Measurements from ENCODE around the gene INPP5K.
"Not testable (repeated sequence)": the region's sequence is repeated elsewhere in the genome, so short reads cannot be mapped to it uniquely, and the experiment has no call there.

INPP5K gene

GRCh38 chr17:1546292-1546922 lies 30.0 kb upstream of the INPP5K start:
- DNase-seq (ENCODE audit: low read depth in 2 of 2), result no peak

- DNase-seq (ENCODE audit: low read depth in 2 of 2), result no peak
Measured at GRCh38 chr17:1545618-1546017, 29.2 kb upstream of the INPP5K start.

GRCh38 chr17:1542316-1542715 lies 25.9 kb upstream of the INPP5K start:
- no peak for DNase-seq (ENCODE audit: low read depth in 2 of 2)

- DNase-seq (ENCODE audit: low read depth in 2 of 2), result no peak
Measured at GRCh38 chr17:1541367-1541904, 25.0 kb upstream of the INPP5K start.

GRCh38 chr17:1539811-1540210 lies 23.4 kb upstream of the INPP5K start:
- no peak for DNase-seq (ENCODE audit: low read depth in 2 of 2)

- no peak for DNase-seq (ENCODE audit: low read depth in 2 of 2)
Measured at GRCh38 chr17:1535737-1536136, 19.3 kb upstream of the INPP5K start.

GRCh38 chr17:1533661-1534325 lies 17.4 kb upstream of the INPP5K start:
- DNase-seq (ENCODE audit: low read depth in 2 of 2), result no peak

GRCh38 chr17:1532836-1533602 lies 16.6 kb upstream of the INPP5K start:
- no peak for DNase-seq (ENCODE audit: low read depth in 2 of 2)

GRCh38 chr17:1529863-1530262 lies 13.5 kb upstream of the INPP5K start:
- DNase-seq (ENCODE audit: low read depth in 2 of 2), result no peak

- not testable (repeated sequence) for DNase-seq (ENCODE audit: low read depth in 2 of 2)
Measured at GRCh38 chr17:1526876-1527275, 10.5 kb upstream of the INPP5K start.

GRCh38 chr17:1522626-1523025 lies 6.2 kb upstream of the INPP5K start:
- no peak for DNase-seq (ENCODE audit: low read depth in 2 of 2)

- DNase-seq (ENCODE audit: low read depth in 2 of 2), result no peak
Measured at GRCh38 chr17:1521086-1521640, 4.8 kb upstream of the INPP5K start.

GRCh38 chr17:1519678-1520077 lies 3.3 kb upstream of the INPP5K start:
- no peak for DNase-seq (ENCODE audit: low read depth in 2 of 2)

GRCh38 chr17:1518410-1518809 lies 2.0 kb upstream of the INPP5K start:
- DNase-seq (ENCODE audit: low read depth in 2 of 2), result no peak

GRCh38 chr17:1515640-1516387 lies 598 bp downstream of the INPP5K start:
- no peak for DNase-seq (ENCODE audit: low read depth in 2 of 2)

- DNase-seq (ENCODE audit: low read depth in 2 of 2), result no peak
Measured at GRCh38 chr17:1512351-1512750, 4.1 kb downstream of the INPP5K start.

GRCh38 chr17:1511756-1512321 lies 4.6 kb downstream of the INPP5K start:
- no peak for DNase-seq (ENCODE audit: low read depth in 2 of 2)

GRCh38 chr17:1511290-1511689 lies 5.1 kb downstream of the INPP5K start:
- DNase-seq (ENCODE audit: low read depth in 2 of 2), result no peak

- DNase-seq (ENCODE audit: low read depth in 2 of 2), result no peak
Measured at GRCh38 chr17:1509290-1509881, 7.0 kb downstream of the INPP5K start.

- not testable (repeated sequence) for DNase-seq (ENCODE audit: low read depth in 2 of 2)
Measured at GRCh38 chr17:1508709-1509108, 7.7 kb downstream of the INPP5K start.
